K562 (cell line): ENCODE measurements around the gene CPT1B. TPM values are rescaled to one million over a fixed set of nuclear protein-coding genes. Genes with fewer than 3 reads are reported as not detected.

ENCODE experiments used
- CHD7 ChIP-seq: fragments of 200-600 bp; sonication (generic); IDR thresholded peaks from one replicate; pipeline ENCODE4 v1.6.1; 2012; ENCODE audit warnings: mild to moderate bottlenecking, low read depth, low read length, inconsistent platforms
- DNMT1 ChIP-seq: fragments of 450-650 bp; IDR thresholded peaks from 2 replicates; pipeline ENCODE4 v1.6.1; 2016; ENCODE audit warnings: antibody characterized with exemption, mild to moderate bottlenecking
- E2F8 ChIP-seq: fragments of 450-650 bp; IDR thresholded peaks from 2 replicates; pipeline ENCODE4 v1.7.1; 2018; ENCODE audit warnings: mild to moderate bottlenecking, low read depth; ENCODE audit not compliant: partially characterized antibody
- FOXA1 ChIP-seq: fragments of 450-650 bp; IDR thresholded peaks from 2 replicates; pipeline ENCODE4 v1.6.1; 2016; ENCODE audit warnings: mild to moderate bottlenecking, borderline replicate concordance
- KLF13 ChIP-seq: fragments of 450-650 bp; IDR thresholded peaks from 2 replicates; pipeline ENCODE4 v1.6.1; 2016; ENCODE audit warnings: missing genetic modification characterization, low read depth, mild to moderate bottlenecking, missing compliant biosample characterization, moderate library complexity, borderline replicate concordance
- NR2C2 ChIP-seq, 2 experiments: fragments of 200-800 bp in 1 of 2; sonication (Bioruptor generic) in 1 of 2; sonication (generic) in 1 of 2; formaldehyde crosslinking in 1 of 2; IDR thresholded peaks; 2 replicates each; pipeline versions ENCODE4 v1.6.1 to v1.8.0; 2016 to 2022; ENCODE audit warnings: mild to moderate bottlenecking in 1 of 2, missing compliant biosample characterization in 1 of 2, missing genetic modification characterization in 1 of 2, missing genetic modification reagents in 1 of 2
- SIX5 ChIP-seq, 2 experiments: IDR thresholded peaks; 2 replicates each; pipeline ENCODE4 v1.6.1; 2011; ENCODE audit warnings: low read length in 2 of 2, borderline replicate concordance in 1 of 2, low read depth in 1 of 2, mild to moderate bottlenecking in 1 of 2, moderate library complexity in 1 of 2; ENCODE audit not compliant: insufficient read depth in 1 of 2
- SMC3 ChIP-seq: conservative IDR thresholded peaks from 2 replicates; pipeline ENCODE4 v1.6.1; 2011; ENCODE audit warnings: low read depth, low read length, improper control_type of control experiment; ENCODE audit not compliant: insufficient read depth
- VEZF1 ChIP-seq: fragments of 200-800 bp; sonication (Bioruptor generic); IDR thresholded peaks from 2 replicates; pipeline ENCODE4 v1.6.1; 2017; ENCODE audit warnings: missing genetic modification characterization, missing compliant biosample characterization
- polyA plus RNA-seq, 8 experiments: library from polyadenylated mRNA; depleted of rRNA in 4 of 8; stranded (reverse) in 5 of 8; unstranded in 3 of 8; fragments of >200 nt; fragmentation: Nextera tagmentation in 2 of 8; fragmentation: Illumina TruSeq in 1 of 8; extraction: Ambion mirVana in 2 of 8; extraction: Trizol in 1 of 8; gene quantifications; 2 replicates each; pipeline versions ENCODE4 v1.2.1 to v1.2.3, GENCODE V29; 2011 to 2014; ENCODE audit warnings: inconsistent platforms in 1 of 8, missing spikeins in 1 of 8
- total RNA-seq, 7 experiments: library from RNA; depleted of rRNA in 6 of 7; stranded (reverse); fragments of >200 nt in 6 of 7; fragmentation: Illumina TruSeq in 2 of 7; extraction: Trizol in 2 of 7; gene quantifications; 2 replicates each; pipeline versions ENCODE4 v1.2.1 to v1.2.3, GENCODE V29; 2011 to 2021; ENCODE audit warnings: low replicate concordance in 1 of 7

CPT1B gene
- total and polyA plus RNA-seq, 9 of the 15 experiments (the other 6 are each of a cell fraction or from before 2014, with no cell fraction given): 0.35 to 6.1 (median 2.6) TPM

- TF ChIP-seq CHD7 (no peak), KLF13 (peak; percentile 24; the same call in 1 of the 2 replicates), FOXA1 (no peak), NR2C2 (CRISPR knock-in tag; IDR thresholded peaks at IDR 0.05) (no peak), NR2C2 (tag; IDR thresholded peaks at IDR 0.05) (peak; percentile 92), SIX5 (IDR thresholded peaks at IDR 0.05; ENCODE audit: borderline replicate concordance in 1 of 2, insufficient read depth in 1 of 2, low read depth in 1 of 2, low read length in 2 of 2) (no peak), DNMT1 (no peak), VEZF1 (CRISPR knock-in tag) (peak; percentile 76), SMC3 (0 out of 2 replicates have a peak, but pooled peaks have one; percentile 23), E2F8 (peak; percentile 29)
These were observed 15.5 kb downstream of the CPT1B start, which contains the start of gene SYCE3 (continued) for GRCh38 chr22:50562523-50563412.
